Embryonic facial prominence (tissue), 1 donor: ENCODE results near the gene RPS2.

ENCODE experiments used
- DNase-seq: peaks from one replicate; pipeline ENCODE4 v3.0.0-alpha.2; 2016; ENCODE audit errors: extremely low spot score

Gene RPS2

GRCh38 chr16:1919327-1919998 lies 45.2 kb downstream of the RPS2 start:
- DNase-seq: no peak

DNA sequence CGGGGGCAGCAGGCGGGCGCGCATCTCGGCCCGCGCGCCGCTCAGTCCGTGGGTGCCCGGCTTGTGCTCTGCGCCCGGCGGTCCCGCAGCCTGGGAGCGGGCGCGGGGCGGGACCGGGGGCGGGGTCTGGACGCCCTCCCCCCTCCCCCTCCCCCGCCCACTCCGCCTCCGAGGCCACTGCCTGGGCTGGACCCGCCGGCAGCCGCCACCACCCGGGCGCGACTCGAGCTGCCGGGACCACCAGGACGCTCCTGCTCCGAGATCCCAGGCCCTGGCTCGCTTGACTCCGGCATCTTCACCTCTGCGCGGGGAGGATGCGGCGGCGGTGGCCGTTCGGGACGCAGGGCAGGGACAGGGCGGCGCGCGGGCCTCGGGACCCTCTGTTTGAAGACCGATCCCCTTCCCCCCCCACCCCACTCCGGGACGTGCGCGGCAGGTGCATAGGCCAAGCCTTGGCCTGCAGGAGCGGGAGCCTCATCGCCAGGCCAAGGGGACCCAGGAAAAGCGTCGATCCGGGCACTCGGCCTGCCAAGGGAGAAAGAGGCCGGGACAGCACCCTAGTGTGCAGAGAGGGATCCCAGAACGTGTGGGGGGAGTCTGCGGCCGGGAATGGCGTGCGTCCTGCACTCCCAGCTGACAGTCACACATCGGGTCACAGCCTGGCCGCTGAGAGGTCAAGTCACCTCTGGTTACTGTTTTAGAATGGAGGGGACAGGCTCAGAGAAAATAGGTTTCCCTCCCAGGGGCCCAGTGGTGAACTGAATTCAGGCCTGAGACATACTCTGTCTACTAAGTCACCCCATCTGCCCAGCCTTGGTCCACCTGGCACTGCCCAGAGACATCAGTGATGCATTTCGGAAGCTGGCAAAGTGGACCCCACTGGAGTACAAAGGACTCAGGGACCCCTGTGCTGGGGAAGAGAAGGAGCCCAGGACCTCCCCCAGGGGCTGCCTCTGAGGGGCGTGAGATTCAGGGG lies 46.0 kb downstream of the RPS2 start, which contains the start of gene HS3ST6:
TSS of gene HS3ST6 (minus strand) at position 65 of the 976 bp plus-strand sequence. CDS start 92 bp downstream, outside the sequence.
- DNase-seq: no peak

GRCh38 chr16:1917665-1918350 lies 46.8 kb downstream of the RPS2 start:
- DNase-seq: no peak

DNA sequence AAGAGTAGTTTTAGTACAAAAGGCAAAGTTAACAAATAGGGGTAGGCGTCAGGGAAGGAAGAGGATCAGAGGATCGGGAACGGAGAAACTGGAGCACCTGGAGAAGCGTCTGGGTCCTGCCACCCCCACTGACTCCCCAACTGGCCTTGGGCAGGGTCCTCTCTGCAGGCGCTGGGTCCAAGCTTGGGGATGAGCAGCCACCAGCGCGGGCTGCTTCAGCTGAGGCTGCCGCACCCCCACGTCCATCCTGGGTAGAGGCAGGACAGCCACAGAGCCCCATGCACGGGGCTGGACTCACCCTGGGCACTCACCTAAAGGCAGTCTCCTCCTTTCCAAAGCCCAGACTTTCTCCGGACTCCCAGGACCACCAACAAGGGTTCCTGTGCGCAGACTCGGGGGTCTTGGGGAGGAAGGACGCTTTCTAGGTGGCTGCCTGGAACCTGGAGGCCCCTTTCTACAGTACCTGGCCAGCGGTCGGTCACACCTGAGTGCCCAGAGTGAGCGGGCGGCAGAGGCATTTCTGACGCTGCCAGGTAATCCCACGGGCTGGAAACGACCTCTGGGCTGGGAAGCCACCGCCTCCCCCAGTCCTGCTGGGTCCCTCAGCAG lies 47.5 kb downstream of the RPS2 start:
- no peak for DNase-seq

- no peak for DNase-seq
Measured at GRCh38 chr16:1916640-1916990, 48.0 kb downstream of the RPS2 start.

DNA sequence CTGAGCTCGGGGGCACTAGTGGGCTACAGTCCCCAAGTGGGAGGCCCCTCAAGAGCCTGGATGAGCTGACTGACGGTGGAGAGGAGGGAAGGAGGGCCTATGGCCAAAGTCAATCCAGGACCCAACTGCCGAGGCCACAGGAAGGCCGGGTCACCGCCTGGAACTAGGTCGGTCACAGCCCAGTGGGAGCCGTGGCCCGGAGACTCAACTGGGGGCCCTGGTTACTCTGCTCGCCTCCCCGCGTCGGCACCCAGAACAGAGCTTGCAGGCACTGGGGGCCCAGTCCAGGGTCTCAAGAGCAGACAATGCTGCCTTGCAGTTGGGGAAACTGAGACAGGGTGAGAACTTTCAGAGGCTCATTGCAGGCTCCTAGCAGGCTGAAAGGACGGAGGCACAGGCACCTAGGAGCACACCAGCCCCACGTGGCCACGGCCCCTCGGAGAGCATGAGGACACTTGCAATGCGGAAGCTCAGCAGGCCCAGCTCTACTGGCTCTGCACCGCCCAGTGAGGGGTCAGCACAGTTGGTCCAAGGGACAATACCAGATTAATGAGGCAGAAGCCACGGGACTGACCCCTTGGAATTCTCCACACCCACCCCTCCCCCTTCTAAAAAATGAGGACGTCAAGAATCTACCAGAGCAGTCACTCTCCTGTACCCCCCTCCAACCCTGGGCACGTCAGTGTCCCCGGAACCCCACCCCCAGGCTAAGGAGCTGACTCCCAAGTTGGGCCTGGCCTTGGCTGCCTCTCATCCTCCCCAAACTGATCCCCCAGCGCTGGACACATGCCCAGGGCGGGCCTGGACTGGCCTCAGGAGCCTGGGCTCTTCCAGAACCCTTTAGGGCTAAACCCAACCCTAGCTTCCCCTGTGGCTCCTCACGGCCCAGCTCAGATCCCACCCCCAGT lies 48.6 kb downstream of the RPS2 start:
- no peak for DNase-seq

- DNase-seq: no peak
Measured at GRCh38 chr16:1914988-1915387, 49.6 kb downstream of the RPS2 start.

DNA sequence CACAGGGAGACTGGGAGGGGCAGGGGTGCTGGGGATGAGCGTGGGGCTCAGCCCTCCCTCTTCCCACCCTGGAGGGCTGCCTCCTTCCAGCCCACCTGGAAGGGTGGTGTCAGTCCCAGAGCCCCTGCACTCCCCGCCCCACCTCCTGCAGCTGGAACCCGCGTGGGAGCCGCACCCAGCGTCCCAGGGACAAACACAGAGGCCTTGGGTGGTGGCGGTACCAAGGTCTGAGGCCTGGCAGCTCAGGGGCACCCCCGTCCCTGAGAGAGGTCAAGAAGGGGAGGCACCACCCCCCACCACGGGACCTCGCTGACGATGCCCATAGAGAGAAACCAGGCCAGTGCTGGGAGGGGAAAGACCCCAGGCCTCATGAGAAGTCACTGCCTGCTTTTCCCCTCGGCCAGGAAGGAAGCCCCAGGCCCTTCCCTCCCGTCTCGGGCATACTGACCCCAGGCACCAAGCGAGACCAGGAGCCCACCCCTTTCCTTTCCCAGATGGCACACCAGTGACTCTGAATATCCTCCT lies 50.5 kb downstream of the RPS2 start:
- no peak for DNase-seq

DNA sequence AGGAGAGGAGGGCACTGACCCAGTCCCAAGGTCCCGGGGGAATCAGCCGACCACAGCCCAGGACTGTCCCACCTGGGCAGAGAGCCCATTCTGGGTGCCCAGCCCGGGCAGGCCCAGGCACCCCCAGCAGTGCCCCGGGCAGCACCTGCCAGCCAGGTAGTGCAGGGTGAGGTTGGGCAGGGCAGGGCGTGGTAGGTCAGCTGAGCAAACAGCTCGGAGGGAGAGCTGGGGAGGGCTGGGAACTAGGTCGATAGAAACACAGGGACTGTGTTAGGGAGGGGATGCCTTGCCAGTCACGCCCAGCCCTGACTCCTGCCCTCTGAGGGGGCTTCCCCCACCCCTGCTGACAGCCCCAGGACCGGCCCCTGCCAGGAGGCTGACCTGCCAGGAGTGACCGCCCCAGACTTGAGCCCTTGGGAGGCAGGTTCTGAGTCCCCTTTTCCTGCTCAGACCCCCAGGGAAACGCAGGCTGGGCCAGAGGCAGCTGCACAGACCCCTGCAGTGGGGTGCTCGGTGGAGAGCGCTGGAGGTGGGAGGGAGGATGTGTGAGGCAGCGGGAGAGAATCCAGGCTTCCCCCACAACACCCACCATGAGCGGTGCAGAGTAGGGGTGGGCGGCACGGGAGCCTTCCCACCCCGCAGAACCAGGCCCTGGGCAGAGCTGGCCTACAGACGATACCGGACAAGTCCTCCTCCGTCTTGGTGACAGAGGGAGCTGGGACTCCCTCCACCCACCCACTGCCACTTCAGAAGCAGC lies 51.1 kb downstream of the RPS2 start:
- no peak for DNase-seq

- no peak for DNase-seq
Measured at GRCh38 chr16:1912215-1912543, 52.4 kb downstream of the RPS2 start.
